Vagina (tissue), 2 donors: Measurements from ENCODE around the gene STEAP2. TPM values are rescaled to one million over a fixed set of nuclear protein-coding genes. Genes with fewer than 3 reads are reported as not detected.

Experiments used
- DNase-seq, 2 donors: peaks; one replicate each; pipeline ENCODE4 v3.0.0-alpha.2; 2017; ENCODE audit errors: extremely low spot score in 2 of 2
- H3K27ac ChIP-seq: fragments of 200-600 bp; sonication (generic); one replicate; pipeline ENCODE4 v1.5.1; 2019
- H3K27me3 ChIP-seq: fragments of 200-600 bp; sonication (generic); one replicate; pipeline ENCODE4 v1.5.1; 2019
- H3K36me3 ChIP-seq, 2 donors: fragments of 200-600 bp; sonication (generic); one replicate each; pipeline ENCODE4 v1.5.1; 2017 to 2019
- H3K4me1 ChIP-seq: fragments of 200-600 bp; sonication (generic); one replicate; pipeline ENCODE4 v1.5.1; 2019
- H3K4me3 ChIP-seq, 2 donors: fragments of 200-600 bp; sonication (generic); 1 replicate in 1 of 2; 2 replicates in 1 of 2; pipeline ENCODE4 v1.5.1; 2016 to 2019
- H3K9me3 ChIP-seq: fragments of 200-600 bp; sonication (generic); one replicate; pipeline ENCODE4 v1.5.1; 2019
- POLR2A ChIP-seq, 2 donors: fragments of 450-650 bp; IDR thresholded peaks; one replicate each; pipeline ENCODE4 v1.6.1; 2017; ENCODE audit warnings: antibody characterized with exemption in 2 of 2, mild to moderate bottlenecking in 2 of 2, moderate library complexity in 2 of 2
- POLR2AphosphoS5 ChIP-seq, 2 donors: sonication (generic); formaldehyde crosslinking; IDR thresholded peaks; one replicate each; pipeline ENCODE4 v1.9.0; 2017; ENCODE audit warnings: antibody characterized with exemption in 2 of 2, mild to moderate bottlenecking in 2 of 2, low read depth in 1 of 2; ENCODE audit not compliant: insufficient read depth in 1 of 2
- intact Hi-C: fragments of 100-400 bp; cut with DNase I; formaldehyde crosslinking; loops from one replicate; pipeline ENCODE4 v1.15.1; 2023
- total RNA-seq: library from RNA; depleted of rRNA; stranded (reverse); fragments of >200 nt; gene quantifications from one replicate; pipeline ENCODE4 v1.2.3, GENCODE V29; 2016
- TF ChIP-seq, protein P1 (sequence below), 3 experiments: fragments of 450-650 bp in 2 of 3; fragments of 200-600 bp in 1 of 3; sonication (generic) in 1 of 3; IDR thresholded peaks; one replicate each; pipeline ENCODE4 v1.5.1; 2017 to 2019; ENCODE audit warnings: antibody characterized with exemption in 3 of 3, mild to moderate bottlenecking in 2 of 3, moderate library complexity in 2 of 3

The STEAP2 gene
- total RNA-seq, 1 donor from 2014 or later, result 32.2 TPM

- Histone ChIP-seq H3K27ac (no peak overlapping the region), H3K4me3 (no peak overlapping the region), H3K36me3 (no peaks in the 10 kb centered on the region), H3K4me1 (peaks cover 20% of the 10 kb centered on the region), H3K9me3 (no peaks in the 10 kb centered on the region), H3K27me3 (no peaks in the 10 kb centered on the region)
- no peak for DNase-seq
- peak in 1 of 2 donors; percentile 37 for TF ChIP-seq POLR2AphosphoS5 (IDR thresholded peaks at IDR 0.05; ENCODE audit: insufficient read depth in 1 of 2, low read depth in 1 of 2)
- TF ChIP-seq, protein P1, sequence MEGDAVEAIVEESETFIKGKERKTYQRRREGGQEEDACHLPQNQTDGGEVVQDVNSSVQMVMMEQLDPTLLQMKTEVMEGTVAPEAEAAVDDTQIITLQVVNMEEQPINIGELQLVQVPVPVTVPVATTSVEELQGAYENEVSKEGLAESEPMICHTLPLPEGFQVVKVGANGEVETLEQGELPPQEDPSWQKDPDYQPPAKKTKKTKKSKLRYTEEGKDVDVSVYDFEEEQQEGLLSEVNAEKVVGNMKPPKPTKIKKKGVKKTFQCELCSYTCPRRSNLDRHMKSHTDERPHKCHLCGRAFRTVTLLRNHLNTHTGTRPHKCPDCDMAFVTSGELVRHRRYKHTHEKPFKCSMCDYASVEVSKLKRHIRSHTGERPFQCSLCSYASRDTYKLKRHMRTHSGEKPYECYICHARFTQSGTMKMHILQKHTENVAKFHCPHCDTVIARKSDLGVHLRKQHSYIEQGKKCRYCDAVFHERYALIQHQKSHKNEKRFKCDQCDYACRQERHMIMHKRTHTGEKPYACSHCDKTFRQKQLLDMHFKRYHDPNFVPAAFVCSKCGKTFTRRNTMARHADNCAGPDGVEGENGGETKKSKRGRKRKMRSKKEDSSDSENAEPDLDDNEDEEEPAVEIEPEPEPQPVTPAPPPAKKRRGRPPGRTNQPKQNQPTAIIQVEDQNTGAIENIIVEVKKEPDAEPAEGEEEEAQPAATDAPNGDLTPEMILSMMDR (IDR thresholded peaks at IDR 0.05), result no peak
- intact Hi-C loops, result no loop called here
Measured at GRCh38 chr7:90209776-90210175, 1.8 kb upstream of the STEAP2 start.

GRCh38 chr7:90210475-90210874 is 1.1 kb upstream of the STEAP2 start:
- no peaks in the 10 kb centered on the region for H3K27me3 ChIP-seq
- intact Hi-C loops, result no loop called here
- H3K36me3 ChIP-seq, result no peaks in the 10 kb centered on the region
- peaks cover 20% of the 10 kb centered on the region for H3K4me1 ChIP-seq
- no peak overlapping the region for H3K27ac ChIP-seq
- no peak for DNase-seq
- TF ChIP-seq POLR2A (IDR thresholded peaks at IDR 0.05) (no peak), POLR2AphosphoS5 (IDR thresholded peaks at IDR 0.05; ENCODE audit: insufficient read depth in 1 of 2, low read depth in 1 of 2) (no peak)
- TF ChIP-seq, protein P1 (IDR thresholded peaks at IDR 0.05), result no peak
- no peaks in the 10 kb centered on the region for H3K9me3 ChIP-seq
- H3K4me3 ChIP-seq, result peak overlapping the region in 1 of 2 donors; percentile 89

GRCh38 chr7:90210981-90211380 is 559 bp upstream of the STEAP2 start:
- H3K27ac ChIP-seq, result peak overlapping the region; percentile 78
- TF ChIP-seq, protein P1 (IDR thresholded peaks at IDR 0.05), result no peak
- no peak for TF ChIP-seq POLR2AphosphoS5 (IDR thresholded peaks at IDR 0.05; ENCODE audit: insufficient read depth in 1 of 2, low read depth in 1 of 2)
- no peak for TF ChIP-seq POLR2A (IDR thresholded peaks at IDR 0.05)
- H3K27me3 ChIP-seq, result no peaks in the 10 kb centered on the region
- peaks cover 20% of the 10 kb centered on the region for H3K4me1 ChIP-seq
- peak overlapping the region; percentile 65 to 89 for H3K4me3 ChIP-seq
- intact Hi-C loops, result no loop called here
- DNase-seq, result no peak
- H3K36me3 ChIP-seq, result no peaks in the 10 kb centered on the region
- no peaks in the 10 kb centered on the region for H3K9me3 ChIP-seq

DNA sequence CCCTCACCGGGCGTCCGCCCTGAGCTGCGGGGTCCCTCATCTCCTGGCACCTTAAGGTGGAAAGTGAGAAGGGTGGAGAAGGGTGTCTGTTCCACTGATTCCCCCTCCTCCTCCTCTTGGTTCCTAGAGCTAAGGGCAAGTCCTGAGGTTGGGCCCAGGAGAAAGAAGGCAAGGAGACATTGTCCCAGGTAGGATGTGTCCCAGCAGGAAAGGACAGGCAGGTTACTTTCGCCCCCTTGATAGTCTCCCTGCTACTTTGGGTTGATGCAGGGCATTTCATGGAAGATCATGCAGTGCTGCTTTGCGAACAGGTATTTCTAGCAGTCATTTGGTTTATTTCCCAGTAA is 582 bp downstream of the STEAP2 start:
- intact Hi-C loops, result no loop called here

GRCh38 chr7:90213521-90213920 is 2.0 kb downstream of the STEAP2 start:
- no peak overlapping the region for H3K4me3 ChIP-seq
- H3K27me3 ChIP-seq, result no peaks in the 10 kb centered on the region
- H3K4me1 ChIP-seq, result peaks cover 20% of the 10 kb centered on the region
- H3K9me3 ChIP-seq, result no peaks in the 10 kb centered on the region
- intact Hi-C loops, result no loop called here
- DNase-seq, result no peak
- H3K36me3 ChIP-seq, result no peaks in the 10 kb centered on the region
- TF ChIP-seq, protein P1 (IDR thresholded peaks at IDR 0.05), result no peak
- TF ChIP-seq POLR2AphosphoS5 (IDR thresholded peaks at IDR 0.05; ENCODE audit: insufficient read depth in 1 of 2, low read depth in 1 of 2), result no peak
- no peak for TF ChIP-seq POLR2A (IDR thresholded peaks at IDR 0.05)
- no peak overlapping the region for H3K27ac ChIP-seq

More for the DNA sequence above, 582 bp downstream of the STEAP2 start:
- H3K9me3 ChIP-seq, result no peaks in the 10 kb centered on the region
- H3K4me3 ChIP-seq, result peak overlapping the region; percentile 65 to 89
- TF ChIP-seq, protein P1 (IDR thresholded peaks at IDR 0.05), result no peak
- no peak for TF ChIP-seq POLR2A (IDR thresholded peaks at IDR 0.05)
- TF ChIP-seq POLR2AphosphoS5 (IDR thresholded peaks at IDR 0.05; ENCODE audit: insufficient read depth in 1 of 2, low read depth in 1 of 2), result no peak
- H3K27ac ChIP-seq, result peak overlapping the region; percentile 78
- H3K4me1 ChIP-seq, result peaks cover 20% of the 10 kb centered on the region
- H3K27me3 ChIP-seq, result no peaks in the 10 kb centered on the region
- no peak for DNase-seq
- H3K36me3 ChIP-seq, result no peaks in the 10 kb centered on the region
